Activated CD4-positive, alpha-beta T cell treated with anti-CD3 and anti-CD28 coated beads for 1 hour (primary cell): ENCODE results near the gene SMIM32.

Experiments
- DNase-seq: peaks from one replicate; pipeline ENCODE4 v3.0.0-alpha.2; 2020

The SMIM32 gene

DNA sequence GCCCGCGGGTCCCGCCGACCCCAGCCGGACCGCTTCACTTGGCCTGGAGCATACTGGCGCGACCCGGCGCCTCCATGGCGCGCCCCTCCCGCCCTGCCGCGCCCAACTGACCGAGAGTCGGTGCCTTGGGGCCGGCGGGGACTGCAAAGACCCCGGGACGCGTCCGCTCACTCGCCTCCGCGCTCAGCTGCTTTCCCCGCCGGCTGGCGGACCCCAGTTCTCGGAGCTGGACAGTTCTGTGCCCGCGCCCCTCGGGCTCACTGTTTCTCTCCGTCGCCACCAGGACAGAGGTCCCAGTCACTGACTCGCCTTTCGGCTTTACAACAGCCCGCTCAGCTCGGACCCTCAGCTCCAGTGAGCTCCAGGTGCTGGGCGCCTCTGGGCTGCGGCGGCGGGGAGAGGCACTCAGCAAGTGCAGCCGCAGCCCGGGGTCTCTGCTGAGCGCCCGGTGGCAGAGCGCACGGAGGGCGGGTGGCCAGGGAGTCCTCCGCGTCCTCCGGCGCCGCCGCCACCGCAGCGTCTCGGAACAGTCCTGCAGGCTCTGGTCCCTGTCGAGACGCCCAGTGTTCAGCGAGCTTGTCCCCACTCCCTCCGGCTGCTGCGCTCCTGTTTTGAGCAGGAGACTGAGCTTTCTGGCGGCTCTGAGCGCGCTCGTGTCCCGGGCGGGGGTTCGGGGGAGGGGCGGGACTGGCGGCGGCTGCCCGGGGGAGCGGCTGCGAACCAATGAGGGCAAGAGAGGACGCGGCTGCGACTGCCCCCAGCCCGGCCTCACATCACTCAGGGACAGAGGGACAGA, at the start of gene SMIM32:
SMIM32 (minus strand) TSS at position 637 of the 796 bp plus-strand sequence. CDS start 638 bp downstream, outside the sequence.
- no peak for DNase-seq

- DNase-seq: no peak
Measured at GRCh38 chr5:136242611-136243010, 49.6 kb upstream of the SMIM32 start.

DNA sequence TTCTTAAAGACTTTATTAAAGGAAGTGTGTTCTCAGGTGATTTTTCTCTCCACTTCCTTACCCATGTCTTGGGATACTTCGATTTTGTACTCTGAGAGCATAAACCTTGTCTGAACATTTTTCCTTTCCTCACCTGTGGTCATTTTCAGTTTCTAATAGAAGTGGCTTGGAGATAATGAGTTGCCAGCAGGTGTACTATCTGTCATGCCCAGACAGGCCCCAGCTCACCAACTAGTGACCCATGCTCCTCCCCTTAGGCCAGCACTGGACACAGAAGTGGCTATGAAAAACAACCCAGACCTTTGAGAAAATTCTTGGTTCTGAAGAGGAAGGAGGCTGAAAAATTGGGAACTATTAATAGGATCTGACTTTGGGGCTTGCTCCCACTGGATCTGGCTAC, 49.2 kb upstream of the SMIM32 start:
- DNase-seq: no peak

GRCh38 chr5:136240894-136241293, 47.9 kb upstream of the SMIM32 start:
- no peak for DNase-seq

DNA sequence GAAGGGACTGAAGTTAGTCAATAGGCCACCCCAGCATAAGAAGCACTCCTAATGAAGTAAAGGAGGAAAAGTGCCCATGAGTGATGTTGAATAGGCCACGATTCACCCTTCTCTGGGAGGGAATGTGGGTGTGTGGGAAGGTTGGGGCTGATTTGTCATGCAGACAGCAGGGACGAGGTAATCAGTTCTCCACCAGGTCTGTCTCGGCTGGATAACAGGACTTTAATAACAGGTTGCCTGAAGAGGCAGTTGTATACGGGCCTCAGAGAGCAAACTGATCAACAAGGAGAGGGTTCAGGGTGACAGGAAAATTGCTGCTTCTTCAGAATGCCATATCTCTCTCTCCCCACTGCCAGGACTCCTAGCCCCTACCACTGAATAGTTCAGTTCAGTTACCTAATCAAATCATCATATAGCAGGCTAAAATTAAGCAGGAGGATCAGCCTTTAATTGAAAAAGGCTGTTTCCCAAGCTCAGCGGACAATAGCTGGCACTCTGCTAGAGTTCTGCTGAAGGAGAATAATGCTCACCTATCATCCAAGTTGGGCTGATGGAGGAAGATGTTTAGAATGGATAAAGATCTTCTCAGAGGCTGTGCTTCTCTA, 43.6 kb upstream of the SMIM32 start:
- no peak for DNase-seq

- DNase-seq: no peak
Measured at GRCh38 chr5:136235321-136235720, 42.4 kb upstream of the SMIM32 start.

- DNase-seq: no peak
Measured at GRCh38 chr5:136232316-136232715, 39.4 kb upstream of the SMIM32 start.

DNA sequence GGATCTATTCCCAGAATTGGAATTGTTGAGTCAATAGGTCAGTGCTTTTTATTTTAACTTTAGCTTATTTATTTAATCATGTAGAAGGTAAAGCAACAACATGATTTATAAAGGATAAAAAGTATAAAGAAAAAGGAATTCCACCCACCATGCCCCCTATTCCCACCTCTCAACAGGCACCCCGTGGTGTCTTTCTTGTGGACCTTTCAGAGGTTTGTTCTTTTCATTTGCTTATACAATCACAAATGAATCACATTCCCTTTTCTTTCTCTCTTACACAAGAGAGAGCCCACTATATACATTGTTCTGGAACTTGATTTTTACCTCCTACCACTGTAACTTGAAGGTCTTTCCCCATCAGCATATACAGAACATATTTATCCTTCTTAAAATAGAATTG, 37.2 kb upstream of the SMIM32 start:
- DNase-seq: no peak

GRCh38 chr5:136228136-136228757, 35.3 kb upstream of the SMIM32 start:
- DNase-seq: no peak

GRCh38 chr5:136226401-136226800, 33.4 kb upstream of the SMIM32 start:
- no peak for DNase-seq

GRCh38 chr5:136225796-136226195, 32.8 kb upstream of the SMIM32 start:
- DNase-seq: no peak

- no peak for DNase-seq
Measured at GRCh38 chr5:136222580-136223235, 29.7 kb upstream of the SMIM32 start.

GRCh38 chr5:136221340-136221739, 28.4 kb upstream of the SMIM32 start:
- DNase-seq: no peak

- no peak for DNase-seq
Measured at GRCh38 chr5:136216230-136216629, 23.3 kb upstream of the SMIM32 start.

DNA sequence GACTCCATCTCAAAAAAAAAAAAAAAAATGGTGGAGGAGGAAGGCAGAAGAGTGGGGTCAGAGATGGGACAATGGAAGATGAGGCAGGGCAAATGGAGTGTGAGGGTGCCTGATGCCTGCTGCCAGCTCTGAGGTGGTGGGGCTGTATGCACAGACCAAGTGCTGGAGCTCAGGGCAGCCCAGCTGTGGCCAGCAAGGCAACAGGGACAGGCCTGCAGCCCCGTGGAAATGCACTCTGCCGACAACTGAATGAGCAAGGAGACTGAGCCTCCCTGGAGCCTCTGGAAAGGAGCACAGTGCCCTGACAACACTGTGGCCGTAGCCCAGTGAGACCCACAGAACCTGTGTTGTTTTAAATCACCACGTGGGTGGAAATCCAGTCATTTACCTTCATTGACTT, 22.9 kb upstream of the SMIM32 start:
- DNase-seq: no peak

DNA sequence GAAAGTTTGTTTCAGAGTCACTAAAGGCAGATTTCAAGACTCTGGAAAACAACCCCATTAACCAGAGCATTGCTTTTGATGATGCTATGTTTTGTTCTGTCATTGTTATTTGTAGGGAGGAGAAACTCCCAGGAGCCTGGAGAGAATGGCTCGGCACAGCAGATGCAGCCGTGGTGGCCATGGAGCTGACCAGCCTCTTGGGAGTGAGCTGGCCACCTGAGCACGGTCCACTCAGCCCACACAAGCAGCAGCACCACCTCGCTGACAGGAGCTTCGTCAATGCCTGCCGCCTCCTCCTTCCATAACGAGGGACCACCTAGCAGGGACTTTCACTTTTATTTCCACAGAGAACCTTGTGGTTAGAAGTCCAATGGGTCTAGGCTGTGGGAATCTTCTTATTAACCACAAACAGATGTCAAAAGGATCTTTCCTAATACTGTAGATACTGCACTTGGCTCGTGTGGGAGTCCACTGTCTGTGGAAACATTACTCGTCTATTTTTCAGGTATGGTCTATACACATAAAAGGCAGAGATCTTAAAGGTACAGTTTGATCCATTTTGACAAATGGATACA, 21.0 kb upstream of the SMIM32 start:
- no peak for DNase-seq

- peak; percentile 10 for DNase-seq
Measured at GRCh38 chr5:136212252-136212721, 19.3 kb upstream of the SMIM32 start.

DNA sequence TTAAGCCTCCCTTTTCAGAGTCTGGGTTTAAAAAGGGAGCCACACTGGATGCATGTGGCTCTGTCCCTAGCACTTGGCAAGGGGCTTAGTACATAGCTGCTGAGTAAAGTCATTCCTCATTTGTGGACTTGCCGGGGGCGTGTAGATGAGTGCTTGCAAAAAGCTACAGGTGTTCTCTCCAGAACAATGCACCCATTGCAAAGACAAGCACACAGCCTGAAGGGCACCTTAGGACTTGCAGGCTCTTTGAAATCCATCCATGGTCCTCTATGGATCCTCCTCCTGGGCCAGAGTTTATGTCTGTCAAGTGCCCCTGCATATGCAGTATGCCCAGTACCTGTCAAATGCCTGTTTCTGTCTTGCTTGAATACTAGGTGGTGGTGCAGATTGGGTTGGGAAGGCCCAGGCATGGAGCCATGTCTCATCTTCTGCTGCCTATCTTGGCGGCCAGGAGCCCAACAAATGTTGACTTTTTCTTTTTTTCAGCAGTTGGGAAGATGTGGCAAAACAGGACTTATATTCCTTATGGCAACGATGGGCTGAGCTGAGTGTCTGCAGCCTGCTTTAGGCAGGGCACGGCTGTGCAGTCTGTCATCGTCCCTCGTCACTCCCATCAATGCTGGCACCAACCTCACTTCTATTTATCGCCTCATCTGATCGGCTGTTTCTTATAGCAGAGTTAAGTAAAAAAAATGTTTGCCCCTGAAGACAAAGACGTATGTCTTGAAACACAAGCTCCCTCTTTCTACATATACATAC, 18.5 kb upstream of the SMIM32 start:
- DNase-seq: no peak

DNA sequence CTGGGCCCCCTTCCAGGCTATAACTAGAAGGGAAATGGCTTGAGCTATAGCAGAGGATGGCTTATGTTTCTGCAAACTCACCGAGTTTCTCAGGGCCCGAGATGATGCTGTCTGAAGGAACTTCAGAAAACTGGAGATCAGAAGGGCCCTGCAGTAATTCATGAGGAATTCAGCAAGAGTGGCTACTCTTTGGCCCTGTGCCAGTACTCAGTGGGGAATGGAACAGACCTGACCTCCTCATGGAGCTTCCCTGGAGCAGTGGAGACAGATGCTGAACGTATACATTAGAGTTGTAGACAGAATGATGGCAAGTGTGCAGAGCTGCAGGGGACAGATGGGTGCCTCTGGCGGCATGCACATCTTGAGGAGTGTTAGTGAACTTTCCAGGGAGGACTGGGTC, 17.3 kb upstream of the SMIM32 start:
- no peak for DNase-seq

DNA sequence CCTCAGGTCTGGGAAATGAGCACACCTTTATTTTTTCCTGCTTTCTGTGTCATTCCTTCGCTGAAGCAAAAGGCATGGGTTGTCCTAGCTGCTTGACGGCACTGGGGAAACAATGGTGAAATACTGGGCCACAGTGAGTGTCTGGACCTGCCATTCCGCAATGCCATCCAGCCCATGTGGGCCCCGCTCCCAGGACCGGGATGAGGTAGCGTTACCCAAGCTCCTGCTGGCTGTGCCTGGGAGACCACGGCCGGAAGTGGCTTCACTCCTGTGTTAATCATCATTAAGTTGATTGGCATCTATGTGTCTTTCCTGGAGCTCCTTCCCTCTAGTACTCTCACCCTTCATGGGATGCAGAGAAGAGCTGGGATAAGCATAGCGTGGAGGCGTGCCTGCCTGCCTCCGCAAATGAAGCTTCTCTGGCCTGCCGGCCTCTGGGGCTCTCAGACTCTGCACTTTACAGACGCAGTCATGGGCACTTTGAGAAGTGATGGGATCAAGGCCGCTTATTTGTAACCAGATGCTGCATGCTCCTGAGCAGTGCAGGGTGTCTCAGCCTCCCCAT, 16.5 kb upstream of the SMIM32 start:
- DNase-seq: no peak

GRCh38 chr5:136208916-136209315, 16.0 kb upstream of the SMIM32 start:
- no peak for DNase-seq

DNA sequence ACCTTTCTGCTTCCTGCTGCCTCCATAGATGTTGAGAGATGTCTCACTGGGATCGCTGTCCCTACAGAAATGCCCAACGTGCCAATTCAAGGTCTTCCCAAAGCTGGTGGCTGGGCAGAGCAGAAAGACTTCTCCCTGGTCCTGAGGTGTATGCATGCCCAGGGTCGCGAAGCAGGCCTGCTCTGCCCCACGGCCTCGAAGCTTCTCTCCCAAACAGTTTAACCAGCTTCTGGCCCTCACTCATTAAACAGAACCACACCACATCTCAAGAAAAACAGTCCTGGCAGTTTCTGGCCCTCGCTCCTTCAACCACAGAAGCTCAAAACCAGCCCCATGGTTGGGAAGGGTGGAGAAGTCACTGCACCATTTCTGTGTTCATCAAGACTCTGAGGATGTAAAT, 14.7 kb upstream of the SMIM32 start:
- no peak for DNase-seq
